GM23248 (cell line): ENCODE measurements around the gene ZNF652. TPM values are rescaled to one million over a fixed set of nuclear protein-coding genes. Genes with fewer than 3 reads are reported as not detected.

Source experiments
- DNase-seq: peaks from one replicate; pipeline ENCODE4 v3.0.0-alpha.2; 2015
- H2AFZ ChIP-seq: fragments of 200-600 bp; sonication (generic); 2 replicates; pipeline ENCODE4 v1.6.1; 2016; ENCODE audit warnings: antibody characterized with exemption
- H3F3A ChIP-seq: fragments of 200-600 bp; sonication (generic); 2 replicates; pipeline ENCODE4 v1.6.1; 2016; ENCODE audit warnings: mild to moderate bottlenecking, antibody characterized with exemption, mixed run types; ENCODE audit not compliant: insufficient read depth
- H3K27ac ChIP-seq: fragments of 200-600 bp; sonication (generic); 2 replicates; pipeline ENCODE4 v1.5.1; 2016; ENCODE audit warnings: mild to moderate bottlenecking
- H3K27me3 ChIP-seq: fragments of 200-600 bp; sonication (generic); replicated peaks from 2 replicates; pipeline ENCODE4 v1.6.1; 2016; ENCODE audit warnings: mild to moderate bottlenecking; ENCODE audit not compliant: insufficient read depth
- H3K36me3 ChIP-seq: fragments of 200-600 bp; sonication (generic); 2 replicates; pipeline ENCODE4 v1.6.1; 2016; ENCODE audit warnings: low read depth, mild to moderate bottlenecking
- H3K4me1 ChIP-seq: fragments of 200-600 bp; sonication (generic); 2 replicates; pipeline ENCODE4 v1.6.1; 2016; ENCODE audit warnings: mild to moderate bottlenecking; ENCODE audit not compliant: insufficient read depth
- H3K4me2 ChIP-seq: fragments of 200-600 bp; sonication (generic); one replicate; pipeline ENCODE4 v1.6.1; 2016; ENCODE audit warnings: mild to moderate bottlenecking; ENCODE audit not compliant: unreplicated experiment
- H3K4me3 ChIP-seq: fragments of 200-600 bp; sonication (generic); 2 replicates; pipeline ENCODE4 v1.5.1; 2016; ENCODE audit warnings: mild to moderate bottlenecking
- H3K79me2 ChIP-seq: fragments of 200-600 bp; sonication (generic); 2 replicates; pipeline ENCODE4 v1.6.1; 2016; ENCODE audit warnings: mild to moderate bottlenecking; ENCODE audit not compliant: insufficient read depth
- H3K9ac ChIP-seq: fragments of 200-600 bp; sonication (generic); 2 replicates; pipeline ENCODE4 v1.6.1; 2016; ENCODE audit warnings: mild to moderate bottlenecking
- H3K9me2 ChIP-seq: fragments of 200-600 bp; sonication (generic); 2 replicates; pipeline ENCODE4 v1.6.1; 2016; ENCODE audit warnings: mixed run types, mild to moderate bottlenecking, moderate library complexity; ENCODE audit not compliant: insufficient read depth
- H3K9me3 ChIP-seq: fragments of 200-600 bp; sonication (generic); one replicate; pipeline ENCODE4 v1.6.1; 2017; ENCODE audit warnings: low read depth
- H4K20me1 ChIP-seq: fragments of 200-600 bp; sonication (generic); 2 replicates; pipeline ENCODE4 v1.6.0; 2016; ENCODE audit not compliant: insufficient read depth
- EZH2 ChIP-seq: fragments of 200-600 bp; sonication (generic); IDR thresholded peaks from 2 replicates; pipeline ENCODE4 v1.6.1; 2018; ENCODE audit warnings: antibody characterized with exemption, mild to moderate bottlenecking; ENCODE audit not compliant: insufficient read depth, poor library complexity, severe bottlenecking
- EZH2phosphoT487 ChIP-seq: fragments of 200-600 bp; sonication (generic); IDR thresholded peaks from 2 replicates; pipeline ENCODE4 v1.6.1; 2018; ENCODE audit warnings: antibody characterized with exemption, moderate library complexity, mild to moderate bottlenecking, low read depth; ENCODE audit not compliant: insufficient read depth
- WGBS, 2 experiments: methylation state at CpG; one replicate each; pipeline ENCODE4 v1.1.6; 2015 to 2017; ENCODE audit warnings: low lambda C conversion rate in 2 of 2, low coverage in 1 of 2; ENCODE audit errors: missing lambda C conversion rate in 2 of 2; 5-methylcytosine and 5-hydroxymethylcytosine counted together
- in situ Hi-C: fragments of 300-500 bp; cut with MboI; formaldehyde crosslinking; loops from 2 replicates; pipeline ENCODE4 v1.15.0; 2020
- polyA plus RNA-seq: library from polyadenylated mRNA; unstranded; fragments of >200 nt; fragmentation: Nextera tagmentation; extraction: Ambion mirVana; gene quantifications from 2 replicates; pipeline ENCODE4 v1.2.1, GENCODE V29; 2016
- total RNA-seq: library from RNA; depleted of rRNA; stranded (reverse); fragments of >200 nt; shearing (Covaris generic); gene quantifications from 2 replicates; pipeline ENCODE4 v1.2.3, GENCODE V29; 2014

The ZNF652 gene
- total and polyA plus RNA-seq, 2 experiments from 2014 or later, result 12.4 to 17.2 TPM

DNA sequence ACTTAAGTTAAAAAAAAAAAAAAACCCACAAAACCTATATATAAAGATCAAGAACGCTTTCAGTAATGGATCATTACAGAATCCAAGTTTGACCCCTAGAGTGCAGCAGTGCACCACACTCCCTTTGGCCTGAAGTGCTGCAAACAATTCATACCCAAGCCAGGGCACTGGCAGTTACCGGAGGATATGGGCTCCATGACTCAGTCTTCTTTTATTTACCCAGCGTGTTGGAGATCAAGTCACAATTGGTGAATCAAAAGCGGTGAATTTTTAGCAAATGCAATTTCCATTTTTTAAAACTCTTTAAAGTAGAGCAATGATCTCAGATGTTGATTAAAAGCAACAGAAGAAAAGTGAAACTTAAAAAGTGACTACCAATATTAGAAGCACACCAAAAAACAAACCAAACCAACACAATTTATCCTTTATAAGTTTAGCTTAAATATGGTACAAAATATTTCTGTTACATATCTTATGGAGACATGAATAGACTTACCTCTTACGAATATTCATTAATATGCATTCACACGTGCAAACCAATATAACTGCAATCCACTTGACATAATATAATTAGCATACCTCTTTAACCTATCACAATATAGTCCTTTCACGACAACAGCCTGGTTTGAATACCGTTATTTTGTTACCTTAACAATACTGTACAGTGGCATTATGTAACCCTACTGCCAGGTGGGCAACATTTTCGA, 46.3 kb downstream of the ZNF652 start:
- Histone ChIP-seq H3K4me3 (peak overlapping the region; percentile 41), H3K9me2 (no peaks in the 10 kb centered on the region), H3K9me3 (no peaks in the 10 kb centered on the region), H3K36me3 (no peaks in the 10 kb centered on the region), H3K27ac (peak overlapping the region; percentile 35), H3K4me2 (peak overlapping the region; percentile 41), H3F3A (peaks cover 16% of the 10 kb centered on the region), H3K79me2 (peaks cover 27% of the 10 kb centered on the region), H3K4me1 (peaks cover 10% of the 10 kb centered on the region), H2AFZ (no peak overlapping the region), H3K9ac (peak overlapping the region; percentile 2; the same call in 1 of the 2 replicates), H3K27me3 (no peaks in the 10 kb centered on the region), H4K20me1 (0 out of 2 replicates have a peak, but pooled peaks cover 4% of the 10 kb centered on the region)
- TF ChIP-seq EZH2phosphoT487 (no peak), EZH2 (no peak)
- peak; percentile 96 for DNase-seq
- 29 to 36% methylated on average over 9 of the region's 9 CpGs for WGBS, 2 experiments
- in situ Hi-C loops, result loop anchor here (5.0 to 10.0 kb wide), 2 partner anchors 82 to 239 kb away; no protein-coding TSS in a partner anchor

DNA sequence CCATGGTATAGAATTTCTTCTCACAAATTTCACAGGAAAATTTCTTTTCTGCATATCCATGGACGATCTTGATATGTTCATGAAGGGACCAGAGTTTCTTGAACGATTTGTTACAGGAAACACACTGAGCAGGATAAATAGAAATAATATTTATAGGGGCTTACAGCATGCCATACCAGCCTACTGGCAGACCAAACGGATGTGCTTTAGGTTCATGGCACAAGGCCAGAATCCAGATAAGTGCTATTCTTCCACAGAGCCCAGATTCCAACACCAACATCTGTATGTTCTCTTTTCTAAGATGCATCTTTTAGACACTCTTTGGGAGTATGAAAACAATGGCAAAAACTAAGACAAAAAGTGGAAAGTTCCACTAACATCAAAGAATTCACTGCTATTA, 49.3 kb downstream of the ZNF652 start:
- in situ Hi-C loops, result loop anchor here (10.0 kb wide), 1 partner anchor 242 kb away; no protein-coding TSS in a partner anchor
- 85 to 88% methylated on average over 3 of the region's 3 CpGs for WGBS, 2 experiments

DNA sequence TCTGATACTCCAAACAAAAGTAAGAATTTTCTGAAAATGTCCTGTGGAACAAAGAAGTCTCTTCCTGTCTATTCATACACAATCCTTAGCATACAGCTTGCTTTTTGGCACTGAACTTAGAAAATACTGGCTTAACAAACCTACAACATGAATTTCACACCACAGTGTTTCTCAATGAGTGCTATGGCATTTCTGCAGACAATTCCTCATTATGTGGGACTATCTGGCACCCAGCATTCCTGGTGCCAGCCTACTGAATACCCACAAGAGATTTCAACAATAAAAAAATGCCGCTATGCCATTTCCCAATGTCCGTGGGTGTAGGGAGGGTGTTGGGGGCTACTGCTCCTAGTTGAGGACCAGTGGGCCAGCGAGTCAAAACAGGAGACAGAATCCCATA, 62.1 kb downstream of the ZNF652 start:
- H3F3A ChIP-seq, result no peaks in the 10 kb centered on the region
- TF ChIP-seq EZH2 (no peak), EZH2phosphoT487 (no peak)
- no peak overlapping the region for H3K4me3 ChIP-seq
- no peak overlapping the region for H3K9ac ChIP-seq
- H3K79me2 ChIP-seq, result no peaks in the 10 kb centered on the region
- no peaks in the 10 kb centered on the region for H3K9me3 ChIP-seq
- peaks cover 12% of the 10 kb centered on the region; the same call in 1 of the 2 replicates for H3K36me3 ChIP-seq
- no peaks in the 10 kb centered on the region for H3K27me3 ChIP-seq
- in situ Hi-C loops, result no loop called here
- no peak overlapping the region for H3K4me2 ChIP-seq
- 96 to 98% methylated on average over 3 of the region's 3 CpGs for WGBS, 2 experiments
- H3K27ac ChIP-seq, result no peak overlapping the region
- H4K20me1 ChIP-seq, result no peaks in the 10 kb centered on the region
- no peaks in the 10 kb centered on the region for H3K4me1 ChIP-seq
- H3K9me2 ChIP-seq, result no peaks in the 10 kb centered on the region
- no peak for DNase-seq
- no peak overlapping the region for H2AFZ ChIP-seq

More for the DNA sequence above, 49.3 kb downstream of the ZNF652 start:
- no peak overlapping the region for H3K4me2 ChIP-seq
- no peak overlapping the region for H3K27ac ChIP-seq
- no peaks in the 10 kb centered on the region for H3K9me3 ChIP-seq
- H3K9ac ChIP-seq, result no peak overlapping the region
- TF ChIP-seq EZH2phosphoT487 (no peak), EZH2 (no peak)
- H3K4me1 ChIP-seq, result peaks cover 10% of the 10 kb centered on the region
- H3F3A ChIP-seq, result peaks cover 16% of the 10 kb centered on the region
- no peaks in the 10 kb centered on the region for H3K36me3 ChIP-seq
- H3K27me3 ChIP-seq, result no peaks in the 10 kb centered on the region
- H3K4me3 ChIP-seq, result no peak overlapping the region
- H4K20me1 ChIP-seq, result 0 out of 2 replicates have a peak, but pooled peaks cover 4% of the 10 kb centered on the region
- H3K9me2 ChIP-seq, result no peaks in the 10 kb centered on the region
- no peaks in the 10 kb centered on the region; the same call in 1 of the 2 replicates for H3K79me2 ChIP-seq
- H2AFZ ChIP-seq, result no peak overlapping the region
- DNase-seq, result no peak

DNA sequence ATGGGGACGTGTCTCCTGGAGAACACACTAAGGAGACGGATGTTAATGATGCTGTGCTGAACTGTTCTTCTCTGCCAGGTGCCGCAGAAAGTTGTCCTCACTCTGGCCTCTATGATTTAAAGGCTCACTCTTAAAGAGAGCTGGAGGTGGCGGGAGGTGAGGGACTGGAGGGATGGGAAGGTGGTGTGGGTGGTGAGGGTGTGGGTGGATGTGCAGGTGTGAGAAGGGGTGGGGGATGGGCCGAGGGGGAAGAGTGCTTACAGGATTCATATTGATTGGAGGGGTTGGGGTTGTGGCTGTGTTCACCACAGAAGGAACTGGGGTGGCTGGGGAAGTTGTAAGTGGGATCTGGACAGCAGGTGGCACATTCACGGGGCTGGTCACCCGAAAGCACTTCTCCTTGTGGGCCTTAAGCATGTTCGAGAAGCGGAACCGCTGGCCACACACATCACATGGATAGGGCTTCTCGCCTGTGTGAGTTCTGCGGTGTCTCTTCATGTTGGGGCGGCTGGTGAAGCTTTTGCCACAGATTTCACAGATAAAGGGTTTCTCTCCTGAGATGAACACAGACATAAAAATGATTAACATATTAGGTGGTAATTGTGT, 63.6 kb downstream of the ZNF652 start:
- no peak for DNase-seq
- no peak overlapping the region for H3K4me3 ChIP-seq
- H3K79me2 ChIP-seq, result no peaks in the 10 kb centered on the region
- H3K9me2 ChIP-seq, result no peaks in the 10 kb centered on the region
- H4K20me1 ChIP-seq, result no peaks in the 10 kb centered on the region
- no peak for TF ChIP-seq EZH2phosphoT487
- TF ChIP-seq EZH2, result no peak
- in situ Hi-C loops, result no loop called here
- H3K9ac ChIP-seq, result no peak overlapping the region
- H2AFZ ChIP-seq, result no peak overlapping the region
- H3K36me3 ChIP-seq, result peaks cover 12% of the 10 kb centered on the region; the same call in 1 of the 2 replicates
- no peaks in the 10 kb centered on the region for H3F3A ChIP-seq
- H3K9me3 ChIP-seq, result no peaks in the 10 kb centered on the region
- no peak overlapping the region for H3K27ac ChIP-seq
- no peak overlapping the region for H3K4me2 ChIP-seq
- no peaks in the 10 kb centered on the region for H3K27me3 ChIP-seq
- H3K4me1 ChIP-seq, result no peaks in the 10 kb centered on the region
- WGBS, 2 experiments, result 91% methylated on average over 12 to 13 of the region's 13 CpGs
